Measurements from ENCODE around the gene HTR4.

Gene HTR4

GRCh38 chr5:148653836-148654781 lies at the start of gene HTR4:
Gene HTR4 (minus strand): TSS chr5:148654527. CDS start chr5:148637014, 17,513 bp downstream.
- ChIA-PET POLR2A (no interaction called here), CTCF (no interaction called here)
- no peak for DNase-seq (ENCODE audit: extremely low spot score)
- no peak for TF ChIP-seq CTCF (IDR thresholded peaks at IDR 0.05; ENCODE audit: control extremely low read depth, extremely low read depth, low read depth, missing control alignments)

DNA sequence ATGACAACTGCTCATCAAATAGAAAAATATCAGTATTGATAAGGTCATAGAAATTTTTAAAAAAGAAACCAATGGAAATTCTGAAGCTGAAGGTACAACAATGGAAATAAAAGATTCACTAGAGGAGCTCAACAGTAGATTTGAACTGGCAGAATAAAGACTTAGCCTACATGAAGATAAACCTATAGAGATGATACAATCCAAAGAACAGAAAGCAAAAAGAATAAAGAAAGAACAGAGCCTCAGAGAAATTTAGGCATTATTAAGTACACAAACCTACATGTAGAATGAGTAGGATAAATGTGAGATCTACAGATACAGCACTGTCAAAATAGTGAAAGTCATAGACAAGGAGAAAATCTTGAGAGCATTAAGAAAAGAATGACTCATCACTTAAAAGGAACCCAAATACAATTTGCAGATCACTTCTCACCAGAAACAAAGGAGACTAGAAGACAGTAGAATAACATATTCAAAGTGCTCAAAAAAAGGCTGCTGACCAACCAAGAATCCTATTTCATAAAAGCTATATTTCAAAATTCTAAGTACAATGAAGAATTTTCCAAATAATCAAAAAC lies 47.8 kb upstream of the HTR4 start:
- no peak for TF ChIP-seq CTCF (IDR thresholded peaks at IDR 0.05; ENCODE audit: control extremely low read depth, extremely low read depth, low read depth, missing control alignments)
- POLR2A ChIA-PET: no interaction called here
- CTCF ChIA-PET: interaction anchor here (1.2 to 7.0 kb wide), 4 partner anchors 9 to 31 kb away, joined by 3 to 45 read pairs (median 5); no protein-coding TSS in a partner anchor
- DNase-seq (ENCODE audit: extremely low spot score): no peak

DNA sequence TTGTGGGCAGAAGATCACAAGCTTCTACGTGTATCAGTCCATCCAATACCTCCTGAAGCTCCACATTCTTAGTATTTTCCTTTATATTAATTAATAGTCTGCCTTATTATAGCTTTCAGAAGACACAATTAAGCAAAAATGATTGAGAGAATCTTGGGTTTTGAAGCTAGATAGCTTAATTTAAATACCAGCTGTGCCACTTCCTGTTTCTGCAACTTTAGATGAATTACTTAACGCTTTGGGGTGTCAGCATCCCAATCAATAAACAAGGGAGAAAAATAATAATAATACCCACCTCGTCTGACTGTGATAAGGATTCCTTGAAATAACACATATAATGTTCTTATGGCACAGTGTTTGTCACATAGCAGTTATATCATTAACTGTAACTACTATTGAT lies 44.7 kb upstream of the HTR4 start:
- TF ChIP-seq CTCF (IDR thresholded peaks at IDR 0.05; ENCODE audit: control extremely low read depth, extremely low read depth, low read depth, missing control alignments): no peak
- CTCF ChIA-PET: interaction anchor here (7.0 kb wide), 1 partner anchor 34 kb away, joined by 45 read pairs; no protein-coding TSS in a partner anchor
- POLR2A ChIA-PET: no interaction called here
- DNase-seq (ENCODE audit: extremely low spot score): no peak

- TF ChIP-seq CTCF (IDR thresholded peaks at IDR 0.05; ENCODE audit: control extremely low read depth, extremely low read depth, low read depth, missing control alignments): no peak
- no peak for DNase-seq (ENCODE audit: extremely low spot score)
- CTCF ChIA-PET: interaction anchor here (2.1 to 7.0 kb wide), 2 partner anchors 10 to 35 kb away, joined by 6 to 45 read pairs; no protein-coding TSS in a partner anchor
- POLR2A ChIA-PET: no interaction called here
Measured at GRCh38 chr5:148697809-148698196, 43.5 kb upstream of the HTR4 start.

DNA sequence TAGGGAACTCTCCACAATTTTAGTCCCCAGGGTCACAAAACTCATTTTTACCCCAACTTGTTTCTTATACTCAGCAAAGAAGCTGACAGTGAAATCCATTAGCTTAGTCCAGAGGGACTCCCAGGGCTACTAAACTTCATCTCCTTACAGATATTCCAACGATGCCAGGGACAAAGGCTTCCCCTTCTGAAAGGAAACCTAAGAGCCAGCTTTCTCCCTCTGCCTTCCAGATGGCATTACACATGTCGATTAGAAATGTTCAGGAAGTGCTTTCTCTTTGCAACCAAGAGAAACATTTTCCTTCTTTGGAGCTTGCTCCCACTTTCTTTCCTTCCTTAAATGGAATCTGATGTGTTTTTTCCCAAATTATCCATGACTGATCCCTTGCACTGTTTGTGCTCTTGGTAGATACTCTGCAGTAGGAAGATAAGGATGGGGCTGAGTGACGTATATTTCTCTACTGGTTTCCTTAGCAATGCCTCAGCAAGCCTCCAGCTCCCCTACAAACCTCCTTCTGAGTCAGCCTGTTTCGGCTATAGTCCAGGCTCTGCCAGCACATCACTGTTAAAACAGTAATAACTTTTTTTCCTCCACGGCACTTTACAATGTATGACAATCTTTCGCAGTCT lies 43.0 kb upstream of the HTR4 start:
- DNase-seq (ENCODE audit: extremely low spot score): no peak
- ChIA-PET POLR2A (no interaction called here), CTCF (interaction anchor here (1.0 to 7.0 kb wide), 5 partner anchors 10 to 35 kb away, joined by 3 to 45 read pairs (median 4); no protein-coding TSS in a partner anchor)
- TF ChIP-seq CTCF (IDR thresholded peaks at IDR 0.05; ENCODE audit: control extremely low read depth, extremely low read depth, low read depth, missing control alignments): no peak

Data from GM10248 (cell line).